COR-L47 (cell line): ENCODE results near the gene PHYHIPL.
"Not testable (repeated sequence)": the region's sequence is repeated elsewhere in the genome, so short reads cannot be mapped to it uniquely, and the experiment has no call there.

Experiments used
- DNase-seq: peaks from one replicate; lab custom pipeline; 2025; lab: John Stamatoyannopoulos, UW

Gene PHYHIPL

DNA sequence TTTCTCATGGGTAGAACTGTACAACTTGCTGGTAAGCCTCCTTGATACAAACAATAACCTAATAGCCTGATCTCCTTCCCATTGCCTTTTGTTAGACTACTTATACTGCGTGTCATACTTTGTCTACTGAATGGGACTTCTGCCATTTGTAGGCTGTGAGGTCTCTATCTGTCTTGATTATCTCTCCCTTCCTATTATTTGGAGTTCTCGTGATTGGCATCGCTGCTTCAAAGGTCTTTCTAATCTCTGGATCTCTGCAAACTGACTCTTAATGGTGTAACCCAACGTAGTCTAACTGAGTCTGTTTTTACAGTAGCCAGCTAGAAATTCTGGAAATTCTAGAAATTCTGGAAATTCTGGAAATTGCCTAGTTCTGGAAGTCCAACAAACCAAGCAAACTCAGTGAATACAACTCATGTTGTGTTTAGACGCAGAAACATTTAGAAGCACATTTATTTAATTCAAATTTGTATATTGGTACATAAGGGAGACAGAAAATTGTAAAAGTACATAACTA is 29.8 kb downstream of the PHYHIPL start:
- no peak for DNase-seq

DNA sequence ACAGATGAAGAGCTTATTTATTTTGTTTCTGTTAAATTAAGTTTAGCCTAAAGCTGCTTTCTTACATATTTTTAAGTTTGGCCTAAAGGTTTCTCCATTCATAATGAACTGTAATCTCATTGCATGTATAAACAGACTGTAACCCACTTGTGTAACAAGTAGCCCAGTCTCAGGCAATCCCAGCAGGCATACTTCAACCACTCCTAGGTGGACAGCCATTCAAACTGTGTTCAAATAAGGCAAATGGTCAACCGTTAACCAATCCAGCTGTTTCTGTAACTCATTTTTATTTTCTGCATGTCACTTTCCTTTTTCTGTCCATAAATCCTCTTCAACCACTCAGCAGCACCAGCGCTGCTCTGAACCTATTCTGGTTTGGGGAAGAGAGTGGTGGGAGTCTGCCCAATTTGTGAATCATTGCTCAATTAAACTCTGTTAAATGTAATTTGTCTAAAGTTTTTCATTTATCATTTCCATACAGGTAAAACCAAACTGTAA is 35.9 kb downstream of the PHYHIPL start:
- no peak for DNase-seq

DNA sequence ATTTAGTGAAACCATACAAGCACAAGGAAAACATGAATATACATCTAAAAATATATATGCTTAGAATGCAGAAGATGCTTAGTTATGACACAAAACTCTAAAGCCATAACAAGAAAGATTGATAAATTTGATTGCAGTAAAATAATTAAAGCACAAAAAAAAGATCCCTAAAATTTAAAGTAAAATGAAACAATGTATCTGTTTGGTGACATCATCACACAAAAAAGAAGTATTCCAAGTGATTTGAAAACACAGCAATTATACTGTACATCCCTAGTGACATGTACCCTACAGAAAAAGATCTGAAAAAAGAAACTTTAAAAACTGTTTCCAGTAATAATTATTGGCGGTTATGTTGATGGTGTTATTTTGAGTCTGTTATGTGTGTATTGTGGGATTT is 37.7 kb downstream of the PHYHIPL start:
- DNase-seq, result no peak

DNA sequence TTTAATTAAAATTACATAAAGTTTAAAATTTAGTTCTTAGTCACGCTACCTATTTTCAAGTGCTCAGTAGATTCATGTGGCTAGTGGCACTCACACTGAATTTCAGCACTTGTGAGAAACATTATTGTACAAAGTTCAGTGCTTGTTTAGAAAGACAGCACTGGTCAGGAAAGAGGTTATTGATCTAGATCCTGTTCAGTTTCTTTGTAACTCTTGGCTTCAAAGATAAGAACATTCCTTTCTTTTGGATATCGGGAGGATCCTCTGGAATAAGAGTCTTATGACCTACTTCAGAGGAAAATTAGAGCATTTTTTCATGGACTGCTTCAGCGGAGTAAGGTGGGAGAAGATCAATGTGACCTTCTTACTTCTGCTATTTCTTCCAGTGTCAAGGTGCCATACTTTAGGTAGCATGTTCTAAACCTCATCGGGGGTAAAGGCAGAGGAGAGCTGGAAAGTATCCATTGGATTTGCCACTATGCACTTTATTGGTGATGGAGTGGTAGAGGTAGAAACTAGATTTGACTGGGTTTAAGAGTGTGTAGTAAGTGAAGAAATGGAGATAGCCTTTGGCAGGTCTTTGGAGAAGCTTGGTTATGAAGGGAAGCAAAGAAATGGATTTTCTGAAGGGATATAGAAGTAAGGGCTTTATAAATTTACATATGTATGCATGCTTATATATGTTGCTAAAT is 39.9 kb downstream of the PHYHIPL start:
- DNase-seq, result no peak

DNA sequence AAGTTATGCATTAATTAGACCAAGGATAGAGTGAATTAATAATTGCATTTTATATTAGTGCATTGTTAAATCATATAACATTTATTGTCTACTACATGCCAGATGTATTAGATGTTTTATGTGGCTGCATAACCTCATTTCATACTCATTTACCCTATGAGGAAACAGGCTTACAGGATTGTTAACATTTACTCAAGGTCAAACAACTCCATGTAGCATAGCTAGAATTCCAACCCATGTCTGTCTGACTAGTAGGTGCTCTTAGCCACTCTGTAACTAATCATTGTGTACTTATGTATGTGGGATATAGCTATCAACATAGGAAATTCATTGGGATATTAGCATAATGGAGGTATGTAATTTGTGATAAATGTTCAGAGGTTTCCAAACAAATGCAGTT is 46.3 kb downstream of the PHYHIPL start:
- DNase-seq, result no peak

DNA sequence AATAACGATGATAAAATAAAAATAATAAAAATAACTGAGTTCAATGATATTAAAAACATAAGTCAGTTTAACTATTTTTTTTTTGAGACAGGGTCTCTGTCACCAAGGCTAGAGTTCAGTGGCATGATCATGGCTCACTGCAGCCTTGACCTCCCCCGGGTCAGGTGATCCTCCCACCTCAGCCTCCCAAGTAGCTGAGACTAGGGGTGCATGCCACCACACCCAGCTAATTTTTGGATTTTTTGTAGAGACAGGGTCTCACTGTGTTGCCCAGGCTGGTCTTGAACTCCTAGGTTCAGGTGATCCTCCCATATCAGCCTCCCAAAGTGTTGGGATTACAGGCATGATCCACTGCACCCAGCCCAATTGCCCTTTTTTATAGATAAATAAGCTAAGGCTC is 47.2 kb downstream of the PHYHIPL start:
- not testable (repeated sequence) for DNase-seq

DNA sequence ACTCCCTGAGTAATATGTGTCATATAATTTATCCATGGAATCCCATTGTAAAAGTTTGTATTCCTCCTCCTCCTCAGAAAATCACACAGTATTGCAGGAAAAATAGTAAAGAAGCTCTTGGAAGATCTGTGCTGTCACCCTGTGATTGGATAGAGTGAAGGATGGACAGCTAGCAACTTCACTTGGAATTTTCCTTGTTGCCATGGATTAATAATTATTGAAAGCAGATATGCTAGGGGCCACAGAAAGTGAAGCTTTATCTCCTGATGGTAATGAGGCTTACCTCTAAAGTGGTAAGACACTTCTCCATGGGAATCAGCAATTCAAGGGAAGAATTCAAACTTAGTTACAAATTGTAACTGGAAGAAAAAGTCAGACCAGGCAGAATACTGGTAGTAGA is 48.8 kb downstream of the PHYHIPL start:
- DNase-seq, result no peak

DNA sequence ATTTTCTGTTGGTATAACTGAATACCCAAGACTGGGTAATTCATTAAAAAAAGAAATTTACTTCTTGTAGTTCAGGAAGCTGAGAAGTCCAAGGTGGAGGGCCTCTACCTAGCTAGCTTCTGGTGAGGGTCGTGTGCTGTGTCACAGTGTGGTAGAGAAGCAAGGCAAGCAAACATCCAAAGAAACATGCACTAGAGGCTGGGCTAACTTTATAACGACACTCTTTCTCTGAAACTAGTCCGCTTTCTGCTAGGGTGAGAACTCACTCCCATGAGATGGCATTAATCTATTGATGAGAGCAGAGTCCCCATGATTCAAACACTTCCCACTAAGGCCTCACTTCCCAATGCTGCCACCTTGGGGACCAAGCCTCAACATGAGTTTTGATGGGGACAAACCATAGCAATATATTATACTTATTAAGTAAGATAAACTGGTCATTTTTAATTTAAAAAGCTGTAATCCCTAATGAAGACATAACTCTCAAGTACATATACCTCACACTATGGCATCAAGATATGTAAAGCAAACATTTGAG is 50.8 kb downstream of the PHYHIPL start:
- no peak for DNase-seq

DNA sequence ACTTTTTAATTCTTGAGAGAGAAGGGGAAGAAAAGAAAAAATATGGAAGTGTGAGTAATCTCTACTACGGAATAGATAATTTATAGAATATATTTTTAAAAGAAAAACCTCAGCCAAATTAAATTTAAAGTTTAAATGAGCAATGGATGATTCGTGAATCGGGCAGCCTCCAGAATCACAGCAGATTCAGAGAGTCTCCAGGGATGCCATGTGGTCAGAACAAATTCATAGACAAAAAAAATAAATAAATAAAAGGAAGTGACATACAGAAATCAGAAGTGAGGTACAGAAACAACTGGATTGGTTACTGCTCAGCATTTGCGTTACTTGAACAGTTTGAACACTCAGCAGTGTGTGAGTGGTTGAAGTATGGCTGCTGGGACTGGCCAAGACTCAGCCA is 53.0 kb downstream of the PHYHIPL start:
- DNase-seq, result no peak

DNA sequence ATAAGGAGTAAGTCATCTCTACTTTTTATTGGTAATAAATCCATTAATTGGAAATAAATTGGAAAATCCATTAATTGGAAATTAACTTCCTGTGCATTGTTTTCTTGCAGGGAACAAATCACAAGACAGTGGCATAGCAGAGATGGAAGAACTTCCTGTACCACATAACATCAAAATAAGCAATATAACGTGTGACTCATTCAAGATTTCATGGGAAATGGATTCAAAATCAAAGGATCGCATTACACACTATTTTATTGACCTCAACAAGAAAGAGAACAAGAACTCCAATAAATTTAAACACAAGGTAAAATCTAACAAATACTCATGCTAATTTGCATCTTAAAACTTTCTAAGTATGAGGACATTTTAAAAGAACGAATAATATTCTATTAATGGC is 57.8 kb downstream of the PHYHIPL start:
- DNase-seq, result no peak

DNA sequence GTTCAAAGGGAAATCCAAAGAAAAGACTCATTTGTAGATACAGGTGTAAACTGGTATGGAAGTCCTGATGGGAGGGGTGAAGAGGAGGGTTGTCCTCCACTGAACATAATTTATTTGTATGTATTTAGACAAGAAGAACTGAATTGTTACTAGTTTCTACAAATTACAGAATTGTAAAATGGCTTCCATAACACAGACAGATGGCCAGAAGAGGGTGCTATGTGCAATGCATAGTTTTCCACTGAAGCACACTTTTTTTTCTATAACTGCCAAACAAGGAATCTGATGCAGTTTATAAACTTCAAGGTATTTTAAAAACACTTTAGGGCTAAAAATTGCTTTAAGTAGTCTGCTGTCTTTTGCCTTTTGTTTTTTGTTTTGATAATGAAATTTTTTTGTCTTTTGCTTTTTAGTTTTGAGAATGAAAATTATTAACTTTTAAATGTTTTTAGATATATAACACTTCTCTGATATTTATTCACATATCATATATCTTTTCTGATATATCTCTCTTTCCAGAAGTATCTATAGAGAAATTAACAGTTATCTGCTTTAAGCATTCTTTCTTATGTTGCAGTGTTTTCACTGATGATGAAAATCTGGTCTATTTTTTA is 58.5 kb downstream of the PHYHIPL start:
- DNase-seq, result peak; percentile 11

DNA sequence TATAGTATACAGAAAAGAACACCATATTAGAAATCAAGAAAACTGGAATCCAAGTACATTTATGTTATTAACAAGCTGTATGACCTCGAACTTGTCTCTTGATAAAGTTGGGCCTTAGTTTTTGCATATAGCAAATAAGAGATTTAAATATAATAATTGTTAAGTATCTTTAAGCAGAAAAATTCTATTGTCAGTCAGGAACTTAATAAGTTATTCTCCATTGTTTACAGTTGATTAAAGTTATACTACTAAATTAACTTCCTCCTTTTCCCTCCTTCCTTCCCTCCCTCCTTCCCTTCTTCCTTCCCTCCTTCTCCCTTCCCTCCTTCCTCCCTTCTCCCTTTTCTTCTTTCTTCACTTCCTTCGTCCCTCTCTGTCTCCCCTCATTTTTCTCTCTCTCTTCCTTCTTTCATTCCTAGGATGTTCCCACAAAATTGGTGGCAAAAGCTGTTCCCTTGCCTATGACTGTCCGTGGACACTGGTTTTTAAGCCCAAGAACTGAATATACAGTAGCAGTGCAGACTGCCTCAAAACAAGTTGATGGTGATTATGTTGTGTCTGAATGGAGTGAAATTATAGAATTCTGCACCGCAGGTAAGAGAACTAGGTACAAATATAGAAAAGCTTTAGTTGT is 59.7 kb downstream of the PHYHIPL start:
- DNase-seq, result no peak

DNA sequence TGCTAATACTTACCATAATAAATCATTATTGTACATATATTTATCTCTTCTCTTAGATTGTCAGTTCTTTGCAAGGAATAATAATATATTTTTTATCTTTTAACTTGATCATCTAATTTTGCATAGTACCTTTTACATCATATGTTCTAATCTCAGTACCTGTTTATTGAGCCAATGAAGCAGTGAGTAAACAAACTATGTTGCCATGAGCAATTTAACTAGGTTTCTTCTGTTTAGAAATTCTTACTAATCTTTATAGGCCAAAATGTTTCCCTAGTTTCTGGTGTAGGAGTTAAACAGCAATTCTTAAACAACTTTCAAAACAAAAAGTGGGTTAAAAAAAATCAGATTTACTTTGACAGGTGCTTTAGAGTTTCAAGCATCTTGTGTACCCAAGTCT is 61.3 kb downstream of the PHYHIPL start:
- no peak for DNase-seq

DNA sequence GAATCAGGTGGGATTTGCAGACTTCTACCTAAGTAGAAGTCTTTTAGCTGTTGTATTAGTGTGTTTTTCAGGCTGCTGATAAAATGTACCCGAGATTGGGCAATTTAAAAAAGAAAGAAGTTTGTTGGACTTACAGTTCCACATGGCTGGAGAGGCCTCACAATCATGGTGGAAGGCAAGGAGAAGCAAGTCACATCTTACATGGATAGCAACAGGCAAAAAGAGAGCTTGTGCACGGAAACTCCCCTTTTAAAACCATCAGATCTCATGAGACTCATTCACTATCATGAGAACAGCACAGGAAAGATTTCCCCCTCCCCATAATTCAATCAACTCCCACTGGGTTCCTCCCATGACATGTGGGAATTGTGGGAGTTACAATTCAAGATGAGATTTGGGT is 62.7 kb downstream of the PHYHIPL start:
- DNase-seq, result not testable (repeated sequence)

DNA sequence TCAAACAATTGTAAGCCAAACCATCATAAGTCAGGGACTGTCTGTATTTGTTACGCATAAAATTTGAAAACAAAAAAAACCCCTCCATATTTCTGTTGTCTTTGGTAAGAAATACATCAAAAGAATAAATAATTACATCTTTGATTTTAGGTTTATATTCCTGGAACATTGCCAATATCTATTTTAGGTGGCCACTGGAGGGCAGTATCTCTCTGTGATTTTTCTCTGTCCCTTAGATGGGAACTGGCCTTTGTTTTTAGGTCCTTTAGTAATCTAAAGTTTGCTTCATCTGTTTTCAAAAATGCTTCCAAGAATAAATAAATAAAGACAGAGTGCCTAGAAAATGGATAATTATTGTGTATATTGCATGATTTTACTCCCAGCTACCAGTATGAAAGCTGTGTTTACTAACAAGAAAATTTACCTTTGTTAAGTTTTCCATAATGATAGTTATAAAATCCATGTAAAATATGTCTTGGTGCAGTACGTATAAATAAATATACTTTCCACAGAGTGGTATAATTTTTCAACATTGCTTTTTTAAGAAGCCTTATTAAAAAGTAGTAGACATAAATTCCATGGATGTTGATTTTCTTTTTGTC is 64.2 kb downstream of the PHYHIPL start:
- peak; percentile 55 for DNase-seq

DNA sequence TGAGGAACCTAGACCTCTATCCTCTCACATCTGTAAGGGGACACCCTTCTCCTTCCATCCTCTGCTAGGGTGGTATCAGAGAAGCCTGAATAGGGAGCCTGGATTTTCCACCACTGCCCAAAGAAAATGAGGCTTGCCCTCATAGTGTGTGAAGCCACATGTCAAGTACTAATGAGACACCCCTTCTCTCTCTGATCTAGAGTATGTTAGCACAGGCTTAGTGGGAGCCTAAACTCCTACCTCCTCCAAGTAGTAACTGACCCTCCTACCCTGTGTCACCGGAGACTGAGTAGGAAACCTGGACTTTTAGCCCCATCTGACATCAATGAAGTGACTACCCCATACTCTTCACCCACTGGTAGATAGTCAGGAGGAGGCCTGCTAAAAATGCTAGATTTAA is 65.6 kb downstream of the PHYHIPL start:
- no peak for DNase-seq

DNA sequence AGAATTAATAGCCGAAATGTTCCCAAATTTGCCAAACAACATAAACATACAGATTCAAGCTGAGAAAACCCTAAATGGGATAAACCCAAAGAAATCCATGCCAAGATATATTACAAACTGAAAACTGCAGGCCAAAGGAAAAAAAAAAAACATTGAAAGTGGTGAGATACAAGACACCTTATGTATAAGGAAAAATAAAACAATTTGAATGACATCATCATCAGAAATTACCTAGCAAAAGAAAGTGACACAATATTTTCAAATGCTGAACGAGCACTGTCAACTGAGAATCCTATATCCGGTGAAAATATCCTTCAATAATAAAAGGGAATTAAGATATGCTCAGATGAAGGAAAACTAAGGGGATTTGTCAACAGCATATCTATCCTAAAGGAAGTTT is 66.5 kb downstream of the PHYHIPL start:
- no peak for DNase-seq

DNA sequence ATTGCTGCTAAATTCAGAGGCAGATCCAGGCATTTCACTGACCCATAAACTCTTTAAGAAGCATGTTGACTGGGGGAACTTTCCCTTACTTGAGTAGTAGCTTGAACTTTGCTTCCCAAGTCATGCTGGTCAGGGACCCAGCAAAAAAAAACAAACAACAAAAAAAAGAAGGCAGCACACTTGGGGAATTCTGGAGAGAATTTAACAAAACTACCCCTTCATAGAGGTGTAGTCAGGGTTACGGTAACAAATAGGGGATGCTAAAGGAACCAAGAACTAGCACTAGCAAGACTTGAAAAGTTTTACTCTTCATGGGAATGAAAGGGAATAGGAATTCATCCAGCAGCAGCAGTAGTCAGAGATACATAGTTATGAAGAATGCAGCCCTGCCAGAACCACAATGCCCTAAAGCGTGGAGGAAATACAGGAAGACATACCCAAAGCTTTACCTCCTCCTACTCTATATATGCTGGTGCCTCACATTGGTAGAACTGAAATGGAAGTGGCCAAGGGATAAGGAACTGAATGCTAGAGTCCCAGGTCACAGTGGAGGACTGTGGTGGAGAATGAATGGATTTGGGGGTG is 67.3 kb downstream of the PHYHIPL start:
- DNase-seq, result no peak

DNA sequence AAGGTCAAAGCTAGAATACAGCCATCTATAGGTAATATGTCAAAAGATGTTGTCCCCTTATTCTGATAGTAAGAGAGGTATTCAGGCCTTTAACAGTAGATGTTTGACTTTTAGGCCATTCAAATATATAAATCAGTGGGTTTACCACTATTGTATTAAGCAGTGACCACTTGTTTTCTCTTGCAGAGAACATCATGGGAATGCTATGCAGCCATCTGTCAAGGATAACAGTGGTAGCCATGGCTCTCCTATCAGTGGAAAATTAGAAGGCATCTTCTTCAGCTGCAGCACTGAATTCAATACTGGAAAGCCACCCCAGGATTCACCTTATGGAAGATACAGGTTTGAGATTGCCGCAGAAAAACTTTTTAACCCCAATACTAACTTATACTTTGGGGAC is 68.4 kb downstream of the PHYHIPL start:
- DNase-seq, result no peak

DNA sequence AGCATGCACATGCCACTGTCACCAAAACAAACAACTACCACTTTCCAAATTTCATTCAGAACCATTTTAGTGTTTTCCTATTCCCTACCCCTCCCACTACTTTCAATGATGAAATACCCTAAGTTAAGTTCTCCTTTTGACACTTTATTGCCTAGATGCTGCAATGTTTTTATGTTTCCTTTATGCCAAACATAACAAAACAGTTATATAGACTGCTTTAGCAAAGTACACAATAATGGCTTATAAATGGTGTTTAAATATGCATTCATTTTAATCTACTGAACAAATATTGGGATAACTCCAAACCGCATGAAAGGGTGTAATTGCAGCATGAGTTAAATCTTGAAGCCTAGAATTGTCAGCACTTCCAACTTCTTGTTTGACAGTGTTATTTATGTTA is 69.2 kb downstream of the PHYHIPL start:
- DNase-seq, result no peak

DNA sequence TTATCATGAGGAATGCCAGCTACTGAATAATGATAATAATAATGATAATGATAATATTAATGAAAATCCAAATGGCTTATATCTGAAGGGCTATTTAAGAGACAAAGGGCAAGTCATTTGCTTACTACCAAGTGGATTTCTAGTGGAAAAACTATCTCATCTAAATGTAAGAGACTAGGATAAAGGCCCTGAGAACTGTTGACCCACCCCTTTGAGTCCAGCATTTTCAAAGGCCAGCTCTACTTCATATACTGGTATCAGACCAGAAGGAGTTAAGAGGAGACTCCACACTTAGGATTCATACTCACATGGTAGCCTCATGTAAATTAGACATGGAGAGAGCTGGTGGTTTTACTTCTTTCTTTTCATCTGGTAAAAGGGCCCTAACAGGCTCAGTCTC is 76.0 kb downstream of the PHYHIPL start:
- DNase-seq, result no peak

DNA sequence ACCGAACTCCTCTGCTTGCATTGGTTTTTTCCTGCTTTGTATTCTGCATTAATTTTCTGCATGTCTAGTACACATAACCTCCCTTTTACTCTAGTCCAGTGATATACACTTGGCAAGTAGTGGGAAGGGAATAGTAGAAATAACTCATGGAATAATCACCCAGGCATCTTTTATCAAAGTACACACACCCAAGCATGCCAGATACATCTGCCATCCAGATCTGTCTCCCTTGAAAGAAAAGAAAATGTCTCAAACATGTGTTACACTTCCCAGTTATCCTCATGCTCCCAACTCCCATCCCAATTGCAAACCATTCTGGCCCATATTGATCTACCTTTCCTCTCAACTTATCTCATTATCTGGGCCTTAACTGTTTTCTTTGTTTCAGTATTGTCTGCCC is 79.0 kb downstream of the PHYHIPL start:
- DNase-seq, result no peak
